HG02981 (cell line): Measurements from ENCODE around the gene KCNC1.

Source experiments
- ATAC-seq: cut with Tn5 transposase; IDR thresholded peaks from one replicate; pipeline ENCODE4 v1.9.1; 2021; ENCODE audit warnings: mild to moderate bottlenecking, moderate library complexity; ENCODE audit not compliant: unreplicated experiment

KCNC1 gene

GRCh38 chr11:17814546-17814945, 80.0 kb downstream of the KCNC1 start:
- ATAC-seq = no peak

- ATAC-seq = no peak
Observed at GRCh38 chr11:17816232-17816931, 81.8 kb downstream of the KCNC1 start.

- ATAC-seq = no peak
Observed at GRCh38 chr11:17821648-17822400, 87.2 kb downstream of the KCNC1 start.

GRCh38 chr11:17822401-17822781, 87.8 kb downstream of the KCNC1 start:
- no peak for ATAC-seq

- no peak for ATAC-seq
Observed at GRCh38 chr11:17827006-17827405, 92.4 kb downstream of the KCNC1 start.

- ATAC-seq = no peak
Observed at GRCh38 chr11:17828311-17828751, 93.8 kb downstream of the KCNC1 start.

GRCh38 chr11:17831228-17831627, 96.6 kb downstream of the KCNC1 start:
- no peak for ATAC-seq

GRCh38 chr11:17831883-17832282, 97.3 kb downstream of the KCNC1 start:
- ATAC-seq = no peak
